ENCODE data around the gene KIF21B. TPM values are rescaled to one million over a fixed set of nuclear protein-coding genes. Genes with fewer than 3 reads are reported as not detected.
"Not testable (repeated sequence)": the region's sequence is repeated elsewhere in the genome, so short reads cannot be mapped to it uniquely, and the experiment has no call there.

KIF21B gene
- total RNA-seq, 2 experiments from 2014 or later = 102 to 155 TPM

DNA sequence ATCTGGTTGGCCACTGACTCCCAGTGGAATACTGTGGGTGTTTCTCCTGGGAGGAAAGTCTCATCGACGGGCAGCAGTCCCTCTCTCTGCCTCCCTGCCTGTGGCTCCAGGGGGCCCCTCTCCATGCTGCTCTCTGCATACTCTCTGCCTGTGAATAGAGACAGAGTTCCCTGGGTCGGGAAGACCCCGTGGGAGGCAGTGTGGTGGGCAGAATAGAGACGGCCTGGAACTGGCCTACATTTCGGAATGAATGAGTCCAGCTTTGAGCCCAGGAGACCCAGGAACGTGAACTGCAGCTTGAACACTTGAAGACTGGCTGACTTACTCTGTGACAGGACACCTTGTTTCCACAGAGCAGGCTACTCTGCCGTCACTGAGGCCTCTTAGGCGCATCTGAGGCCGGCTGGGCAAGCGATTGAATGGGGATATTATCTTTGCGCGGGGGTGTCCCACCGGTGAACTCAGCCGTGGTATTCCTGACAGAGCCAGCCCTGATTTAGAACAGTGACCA, 64.0 kb downstream of the KIF21B start:
- Mint-ChIP-seq H3K27ac (no peak overlapping the region), H3K4me1 (no peaks in the 10 kb centered on the region), H3K9me3 (ENCODE audit: low read depth) (no peaks in the 10 kb centered on the region), H3K27me3 (peaks cover 18% of the 10 kb centered on the region), H3K36me3 (no peaks in the 10 kb centered on the region), H3K4me3 (no peak overlapping the region)
- no peak for ATAC-seq
- no peak for DNase-seq
- CTCF ChIA-PET = interaction anchor here (1.1 kb wide), 1 partner anchor 13 kb away, joined by 4 read pairs; no protein-coding TSS in a partner anchor

DNA sequence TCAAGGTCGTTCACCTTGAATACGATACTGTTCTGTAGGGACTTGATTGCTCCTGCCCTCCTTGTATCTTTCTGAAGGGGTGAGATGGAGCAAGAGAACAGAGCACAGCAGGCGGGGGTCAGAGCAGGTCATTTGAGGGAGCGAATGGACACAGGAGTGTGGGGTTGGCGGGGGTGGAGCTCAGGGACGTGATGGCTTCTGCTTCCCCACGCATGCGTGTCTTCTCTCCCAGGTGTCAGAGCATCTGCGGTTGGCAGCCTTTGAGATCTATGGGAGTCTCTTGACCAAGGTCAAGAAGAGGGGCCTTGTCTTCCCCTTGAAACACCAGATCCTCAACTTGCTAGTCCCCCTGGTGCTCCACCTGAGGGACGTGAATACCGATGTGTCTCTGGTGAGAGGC, 64.9 kb downstream of the KIF21B start:
- Mint-ChIP-seq H3K36me3 (no peaks in the 10 kb centered on the region), H3K9me3 (ENCODE audit: low read depth) (no peaks in the 10 kb centered on the region), H3K27me3 (peaks cover 25% of the 10 kb centered on the region), H3K27ac (no peak overlapping the region), H3K4me1 (no peaks in the 10 kb centered on the region), H3K4me3 (no peak overlapping the region)
- DNase-seq (no peak), ATAC-seq (no peak)
- CTCF ChIA-PET = no interaction called here

DNA sequence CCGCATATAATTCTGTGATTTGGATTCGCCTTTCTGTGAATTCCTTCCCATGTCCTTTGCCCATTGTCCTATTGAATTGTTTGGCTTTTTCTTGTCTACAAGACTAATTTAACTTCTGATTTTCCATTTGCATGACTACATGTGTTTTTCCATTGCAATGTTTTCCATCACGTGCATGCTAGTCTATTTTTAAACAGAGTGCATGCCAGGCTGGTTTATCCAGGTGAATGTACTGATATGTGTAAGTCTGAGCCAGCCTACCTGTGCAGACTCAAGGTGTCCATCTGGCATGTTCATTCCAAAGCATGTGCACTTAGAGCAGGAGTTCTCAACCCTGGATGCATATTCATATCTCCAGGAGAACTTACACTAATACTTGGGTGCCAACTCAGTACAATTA, 69.1 kb downstream of the KIF21B start:
- Mint-ChIP-seq H3K27me3 (peaks cover 28% of the 10 kb centered on the region), H3K9me3 (ENCODE audit: low read depth) (no peaks in the 10 kb centered on the region), H3K4me3 (no peak overlapping the region), H3K4me1 (no peaks in the 10 kb centered on the region), H3K36me3 (no peaks in the 10 kb centered on the region), H3K27ac (no peak overlapping the region)
- CTCF ChIA-PET = interaction anchor here (2.6 kb wide), 1 partner anchor 17 kb away, joined by 8 read pairs; no protein-coding TSS in a partner anchor
- ATAC-seq (no peak), DNase-seq (no peak)

DNA sequence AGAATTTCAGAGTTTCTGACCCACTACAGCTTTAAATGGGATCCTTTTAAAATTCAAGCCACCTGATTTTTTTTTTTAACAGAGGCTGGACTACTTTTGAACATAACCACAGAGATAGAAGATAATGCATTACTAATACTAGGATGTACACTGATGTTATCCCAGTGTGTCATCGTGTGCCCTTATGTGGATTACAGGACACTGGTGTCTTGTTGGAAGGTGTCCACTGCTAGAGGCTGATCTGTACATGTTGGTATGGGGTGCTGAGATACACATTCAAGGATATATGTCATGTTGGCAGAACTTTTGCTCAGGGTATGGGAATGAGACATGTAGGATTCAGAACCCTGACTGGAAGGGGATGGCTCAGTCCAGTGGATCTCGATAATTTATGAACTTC, 72.5 kb downstream of the KIF21B start:
- peaks cover 4% of the 10 kb centered on the region for H3K9me3 Mint-ChIP-seq (ENCODE audit: low read depth)
- no peak for DNase-seq
- H3K4me1 Mint-ChIP-seq = no peaks in the 10 kb centered on the region
- ATAC-seq = no peak
- no peak overlapping the region for H3K4me3 Mint-ChIP-seq
- peaks cover 2% of the 10 kb centered on the region for H3K36me3 Mint-ChIP-seq
- CTCF ChIA-PET = interaction anchor here (0.7 kb wide), 1 partner anchor 269 kb away, joined by 3 read pairs; no protein-coding TSS in a partner anchor
- peaks cover 31% of the 10 kb centered on the region for H3K27me3 Mint-ChIP-seq
- H3K27ac Mint-ChIP-seq = no peak overlapping the region

DNA sequence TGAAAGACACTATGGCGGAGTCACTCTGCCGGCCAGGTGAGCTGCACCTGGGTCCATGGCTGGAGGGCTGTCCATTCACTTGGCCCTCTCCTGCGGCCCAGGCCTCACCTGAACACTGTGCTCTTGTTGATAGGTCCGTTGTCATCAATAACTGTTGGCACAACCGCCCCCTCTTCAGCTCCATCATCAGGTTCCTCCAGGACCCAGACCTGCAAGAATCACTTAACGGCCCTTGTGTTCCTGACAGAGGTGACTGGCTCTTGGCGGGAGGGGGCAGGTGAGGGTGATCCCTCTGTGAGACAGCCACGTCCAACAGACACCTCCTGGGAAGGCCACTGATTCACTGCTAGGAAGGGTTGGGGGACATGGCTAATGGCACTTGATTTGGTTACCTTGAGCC, 73.9 kb downstream of the KIF21B start:
- CTCF ChIA-PET = no interaction called here
- DNase-seq = no peak
- H3K36me3 Mint-ChIP-seq = peaks cover 2% of the 10 kb centered on the region
- H3K27ac Mint-ChIP-seq = no peak overlapping the region
- no peak for ATAC-seq
- H3K4me1 Mint-ChIP-seq = no peaks in the 10 kb centered on the region
- H3K9me3 Mint-ChIP-seq (ENCODE audit: low read depth) = peaks cover 4% of the 10 kb centered on the region
- no peak overlapping the region for H3K4me3 Mint-ChIP-seq
- H3K27me3 Mint-ChIP-seq = peaks cover 40% of the 10 kb centered on the region

DNA sequence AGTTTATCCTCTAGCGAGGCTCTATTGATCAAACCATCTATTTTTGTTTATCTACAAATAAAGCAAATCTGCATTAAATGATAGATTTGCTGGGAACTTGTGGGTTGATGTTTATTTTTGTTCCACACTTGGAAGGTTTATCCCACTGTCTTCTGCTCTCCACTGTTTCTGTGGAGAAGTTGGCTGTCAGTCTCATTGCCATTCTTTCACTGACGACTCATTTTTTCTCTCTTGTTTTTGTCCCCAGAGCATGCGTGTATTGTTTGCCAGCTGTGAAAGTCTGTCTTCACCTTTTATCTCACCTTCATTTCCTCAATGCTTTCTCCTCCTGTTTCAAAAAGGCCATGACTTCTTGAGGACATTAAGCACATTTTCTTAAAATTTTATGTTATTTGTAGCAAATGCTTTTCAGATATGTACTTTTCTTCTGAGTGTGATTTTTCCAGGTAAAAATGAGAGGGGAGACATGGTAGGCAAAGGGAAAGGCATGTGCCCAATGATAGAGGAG, 76.4 kb downstream of the KIF21B start:
- Mint-ChIP-seq H3K27me3 (peaks cover 38% of the 10 kb centered on the region), H3K9me3 (ENCODE audit: low read depth) (peaks cover 4% of the 10 kb centered on the region), H3K27ac (no peak overlapping the region), H3K36me3 (peaks cover 4% of the 10 kb centered on the region), H3K4me1 (no peaks in the 10 kb centered on the region), H3K4me3 (no peak overlapping the region)
- CTCF ChIA-PET = no interaction called here
- DNase-seq = no peak
- no peak for ATAC-seq

DNA sequence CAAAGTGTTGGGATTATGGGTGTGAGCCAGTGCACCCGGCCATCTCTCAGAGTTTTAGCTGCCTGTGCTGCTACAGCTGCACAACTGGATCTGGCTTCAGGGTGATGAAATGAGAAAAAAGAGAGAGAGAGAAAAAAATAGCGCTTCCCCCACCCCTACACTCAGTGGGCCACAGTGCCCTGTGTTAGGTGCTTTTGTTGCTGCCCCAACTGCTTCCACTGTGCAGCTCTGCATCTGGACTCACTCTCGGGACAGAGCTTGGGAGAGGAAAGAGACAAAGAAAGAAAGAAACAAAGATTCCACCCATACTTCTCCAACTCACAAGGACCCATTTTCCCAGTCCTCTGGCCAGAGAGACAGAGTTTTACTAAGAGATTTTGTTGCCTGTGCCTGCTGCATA, 78.4 kb downstream of the KIF21B start:
- H3K27me3 Mint-ChIP-seq = peaks cover 51% of the 10 kb centered on the region
- peaks cover 10% of the 10 kb centered on the region for H3K9me3 Mint-ChIP-seq (ENCODE audit: low read depth)
- CTCF ChIA-PET = interaction anchor here (1.0 kb wide), 1 partner anchor 81 kb away, joined by 3 read pairs; no protein-coding TSS in a partner anchor
- peaks cover 8% of the 10 kb centered on the region for H3K36me3 Mint-ChIP-seq
- H3K4me3 Mint-ChIP-seq = no peak overlapping the region
- no peak for DNase-seq
- ATAC-seq = no peak
- no peaks in the 10 kb centered on the region for H3K4me1 Mint-ChIP-seq
- H3K27ac Mint-ChIP-seq = no peak overlapping the region

DNA sequence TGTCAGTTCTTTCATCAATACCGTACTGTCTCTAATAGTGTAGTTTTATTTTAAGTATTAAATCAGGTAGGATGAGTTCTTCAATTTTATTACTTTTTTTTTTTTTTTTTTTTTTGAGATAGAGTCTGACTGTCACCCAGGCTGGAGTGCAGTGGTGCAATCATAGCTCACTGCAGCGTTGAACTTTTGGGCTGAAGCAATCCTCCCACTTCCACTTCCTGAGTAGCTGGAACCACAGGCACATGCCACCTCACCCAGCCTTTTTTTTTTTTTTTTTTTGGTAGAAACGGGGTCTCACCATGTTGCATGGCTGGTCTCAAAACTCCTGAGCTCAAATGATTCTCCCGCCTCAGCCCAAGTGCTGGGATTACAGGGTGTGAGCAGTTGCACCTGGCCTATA, 84.6 kb downstream of the KIF21B start:
- CTCF ChIA-PET = interaction anchor here (0.7 to 1.2 kb wide), 4 partner anchors 33 to 890 kb away, joined by 3 to 5 read pairs (median 4); partner anchors contain the start of gene IPO9
- peak; percentile 62 for DNase-seq

DNA sequence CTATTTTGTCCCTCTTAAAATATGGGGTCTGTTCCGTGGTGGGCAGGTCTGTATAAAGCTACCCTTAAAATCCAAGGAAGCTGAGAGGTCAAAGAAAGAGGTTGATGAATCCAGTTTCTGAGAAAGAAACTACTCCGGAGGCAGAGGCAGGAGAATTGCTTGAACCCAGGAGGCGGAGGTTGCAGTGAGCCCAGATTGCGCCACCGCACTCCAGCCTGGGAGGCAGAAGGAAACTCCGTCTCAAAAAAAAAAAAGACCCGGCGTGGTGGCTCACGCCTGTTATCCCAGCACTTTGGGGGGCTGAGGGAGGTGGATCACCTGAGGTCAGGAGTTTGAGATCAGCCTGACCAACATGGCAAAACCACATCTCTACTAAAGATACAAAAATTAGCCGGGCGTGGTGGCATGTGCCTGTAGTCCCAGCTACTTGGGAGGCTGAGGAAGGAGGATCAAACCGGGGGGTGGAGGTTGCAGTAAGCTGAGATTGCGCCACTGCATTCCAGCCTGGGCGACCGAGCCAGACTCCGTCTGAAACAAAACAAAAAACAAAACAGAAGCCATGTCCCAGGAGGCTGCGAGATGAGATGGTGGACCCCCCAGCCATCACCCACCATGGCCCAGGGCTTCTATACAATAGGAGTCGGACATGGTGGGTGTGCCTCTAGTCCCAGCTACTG, 88.1 kb downstream of the KIF21B start:
- H3K9me3 Mint-ChIP-seq (ENCODE audit: low read depth) = peaks cover 11% of the 10 kb centered on the region
- H3K36me3 Mint-ChIP-seq, H3K4me1 Mint-ChIP-seq, CTCF ChIA-PET, H3K27ac Mint-ChIP-seq, H3K4me3 Mint-ChIP-seq, ATAC-seq, DNase-seq: not testable (repeated sequence)
- H3K27me3 Mint-ChIP-seq = peaks cover 38% of the 10 kb centered on the region

More for the DNA sequence above, 84.6 kb downstream of the KIF21B start:
- peaks cover 8% of the 10 kb centered on the region for H3K9me3 Mint-ChIP-seq (ENCODE audit: low read depth)
- H3K4me3 Mint-ChIP-seq = no peak overlapping the region
- no peak overlapping the region for H3K27ac Mint-ChIP-seq
- peaks cover 3% of the 10 kb centered on the region for H3K4me1 Mint-ChIP-seq
- peaks cover 41% of the 10 kb centered on the region for H3K27me3 Mint-ChIP-seq
- H3K36me3 Mint-ChIP-seq = peaks cover 6% of the 10 kb centered on the region
- peak; percentile 74 for ATAC-seq

DNA sequence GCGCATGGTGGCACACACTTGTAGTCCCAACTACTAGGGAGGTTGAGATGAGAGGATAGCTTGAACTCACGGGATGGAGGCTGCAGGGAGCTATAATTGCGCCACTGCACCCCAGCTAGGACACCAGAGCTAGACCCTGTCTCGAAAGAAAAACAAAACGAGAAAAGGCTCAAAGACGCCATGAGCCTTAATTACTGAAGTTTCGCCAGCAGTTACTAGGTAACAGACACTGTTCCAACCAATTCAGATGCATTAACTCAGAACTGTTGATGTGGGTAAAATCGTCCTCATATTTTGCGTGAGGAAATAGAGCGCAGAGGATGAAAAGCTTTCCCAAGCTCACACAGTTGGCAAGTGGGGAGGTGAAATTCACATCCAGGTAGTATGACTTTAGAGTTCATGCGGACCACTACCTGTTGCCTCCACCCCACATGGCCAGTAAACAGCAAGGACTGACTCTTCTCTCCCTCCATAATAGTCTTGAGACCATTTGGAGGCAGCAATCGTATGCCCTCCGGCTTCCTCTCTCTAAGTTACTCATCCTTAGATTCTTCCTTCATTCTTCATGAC, 88.8 kb downstream of the KIF21B start:
- CTCF ChIA-PET = no interaction called here
- H3K4me3 Mint-ChIP-seq = no peak overlapping the region
- no peak for DNase-seq
- no peak overlapping the region for H3K27ac Mint-ChIP-seq
- peaks cover 6% of the 10 kb centered on the region for H3K9me3 Mint-ChIP-seq (ENCODE audit: low read depth)
- ATAC-seq = no peak
- H3K4me1 Mint-ChIP-seq = peaks cover 3% of the 10 kb centered on the region
- H3K36me3 Mint-ChIP-seq = no peaks in the 10 kb centered on the region
- H3K27me3 Mint-ChIP-seq = peaks cover 35% of the 10 kb centered on the region

DNA sequence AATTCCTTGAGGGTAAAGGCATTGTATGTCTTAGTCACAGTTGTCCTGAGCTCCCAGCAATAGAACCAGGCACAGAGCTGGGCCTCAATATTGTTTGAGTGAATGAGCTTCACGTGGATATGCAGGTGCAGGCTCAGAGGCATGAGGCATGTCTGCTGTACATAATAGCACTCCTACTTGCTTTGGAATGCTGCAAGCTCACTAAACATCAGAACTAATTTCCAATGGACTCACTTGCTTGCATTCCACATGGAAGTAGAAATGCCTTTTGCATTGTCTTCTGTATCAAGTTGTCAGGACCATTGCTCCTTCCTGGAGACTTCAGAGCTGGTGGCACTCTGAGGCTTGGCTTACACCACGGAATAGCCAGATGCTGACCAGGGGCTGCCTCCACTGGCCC, 91.7 kb downstream of the KIF21B start:
- Mint-ChIP-seq H3K36me3 (no peaks in the 10 kb centered on the region), H3K9me3 (ENCODE audit: low read depth) (peaks cover 6% of the 10 kb centered on the region), H3K27me3 (peaks cover 48% of the 10 kb centered on the region), H3K4me1 (no peaks in the 10 kb centered on the region), H3K27ac (no peak overlapping the region), H3K4me3 (no peak overlapping the region)
- CTCF ChIA-PET = no interaction called here
- no peak for DNase-seq
- no peak for ATAC-seq

DNA sequence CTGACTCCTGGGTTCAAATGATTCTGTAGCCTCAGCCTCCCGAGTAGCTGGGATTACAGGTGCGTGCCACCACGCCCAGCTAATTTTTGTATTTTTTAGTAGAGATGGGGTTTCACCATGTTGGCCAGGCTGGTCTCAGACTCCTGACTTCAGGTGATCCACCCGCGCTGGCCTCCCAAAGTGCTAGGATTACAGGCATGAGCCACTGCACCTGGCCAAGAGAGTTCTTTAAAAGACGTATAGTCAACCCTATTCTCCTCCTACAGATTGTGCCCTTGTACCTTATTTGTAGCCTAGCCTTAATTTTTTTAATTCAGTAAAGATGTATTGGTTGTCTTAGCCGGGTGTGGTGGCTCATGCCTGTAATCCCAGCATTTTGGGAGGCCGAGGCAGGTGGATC, 93.2 kb downstream of the KIF21B start:
- DNase-seq; H3K4me1 Mint-ChIP-seq; H3K36me3 Mint-ChIP-seq; CTCF ChIA-PET; ATAC-seq; H3K4me3 Mint-ChIP-seq; H3K27ac Mint-ChIP-seq; H3K9me3 Mint-ChIP-seq (ENCODE audit: low read depth): not testable (repeated sequence)
- peaks cover 49% of the 10 kb centered on the region for H3K27me3 Mint-ChIP-seq

DNA sequence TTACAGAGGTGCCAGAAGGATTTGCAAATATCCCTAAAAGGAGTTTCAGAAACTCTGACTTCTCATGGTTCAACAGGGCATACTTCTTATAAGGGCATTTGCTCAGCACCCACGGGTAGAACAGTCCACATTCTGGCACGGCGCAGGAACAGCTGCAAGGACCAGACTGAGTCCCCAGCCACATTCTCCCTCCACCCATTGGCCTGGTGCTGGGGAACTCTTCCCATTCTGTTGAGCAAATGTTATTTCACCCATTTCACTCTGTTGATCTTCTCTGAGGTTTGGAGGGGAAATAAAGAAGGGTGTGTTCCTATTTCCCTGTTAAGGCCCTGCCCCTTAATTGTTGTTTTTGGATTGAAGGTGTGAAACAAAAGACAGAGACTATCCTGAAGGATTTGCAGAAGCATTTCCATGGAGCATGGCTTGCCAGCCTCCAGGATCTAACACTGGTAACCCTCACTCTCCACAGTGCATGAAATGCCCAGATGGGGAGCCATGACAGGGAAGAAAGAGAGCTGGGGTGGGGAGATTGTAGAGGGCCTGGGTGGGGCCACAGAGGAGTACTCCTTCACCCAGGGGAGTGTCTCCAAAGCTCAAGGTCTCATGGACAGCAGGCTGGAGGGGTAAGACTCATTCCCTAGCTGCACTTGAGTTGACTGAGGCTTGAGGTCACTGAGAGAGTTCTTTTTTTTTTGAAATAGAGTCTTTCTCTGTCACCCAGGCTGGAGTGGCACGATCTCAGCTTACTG, 93.8 kb downstream of the KIF21B start:
- peaks cover 44% of the 10 kb centered on the region for H3K27me3 Mint-ChIP-seq
- no peaks in the 10 kb centered on the region for H3K36me3 Mint-ChIP-seq
- H3K27ac Mint-ChIP-seq = no peak overlapping the region
- peaks cover 3% of the 10 kb centered on the region for H3K4me1 Mint-ChIP-seq
- DNase-seq = no peak
- H3K4me3 Mint-ChIP-seq = no peak overlapping the region
- peaks cover 6% of the 10 kb centered on the region for H3K9me3 Mint-ChIP-seq (ENCODE audit: low read depth)
- no peak for ATAC-seq
- CTCF ChIA-PET = no interaction called here

All from activated CD8-positive, alpha-beta memory T cell treated with anti-CD3 and anti-CD28 coated beads, Interleukin-2, amount 10 ng/mL, durations not matched to agents 7 days and 5 days (primary cell).